H1 (cell line): ENCODE data around the gene SLC39A13. TPM values are rescaled to one million over a fixed set of nuclear protein-coding genes. Genes with fewer than 3 reads are reported as not detected.

Source experiments
- CTCF ChIA-PET: fragments of 300-600 bp; sonication (Branson Sonifier 250); formaldehyde crosslinking; loops from one replicate; lab custom pipeline; 2021; ENCODE audit not compliant: partially characterized antibody; lab: Charles Lee
- POLR2A ChIA-PET: fragments of 300-600 bp; sonication (Branson Sonifier 250); formaldehyde crosslinking; loops from one replicate; lab custom pipeline; 2021; ENCODE audit warnings: inconsistent platforms; ENCODE audit not compliant: partially characterized antibody; lab: Charles Lee
- DNase-seq, 2 experiments: peaks; one replicate each; pipeline versions ENCODE4 v3.0.0 to v3.0.0-alpha.2; 2010 to 2022; ENCODE audit warnings: low spot score in 2 of 2, low read depth in 1 of 2, mixed read lengths in 1 of 2
- FAIRE-seq: peaks from 2 replicates; lab custom pipeline; 2011; peaks lifted over from hg19 to GRCh38; lab: Jason Lieb, UNC
- H2AFZ ChIP-seq: 2 replicates; pipeline ENCODE4 v1.8.1; 2012; ENCODE audit warnings: low read length, inconsistent platforms
- H2AK5ac ChIP-seq: 2 replicates; pipeline ENCODE4 v1.6.1; 2013; ENCODE audit warnings: low read depth, low read length
- H2BK120ac ChIP-seq: replicated peaks from 2 replicates; pipeline ENCODE3; 2013; ENCODE audit warnings: low read depth, low read length, inconsistent platforms
- H2BK12ac ChIP-seq: 2 replicates; pipeline ENCODE4 v1.6.1; 2013; ENCODE audit warnings: low read depth, low read length
- H2BK15ac ChIP-seq: 2 replicates; pipeline ENCODE4 v1.6.1; 2013; ENCODE audit warnings: low read length
- H2BK20ac ChIP-seq: 2 replicates; pipeline ENCODE4 v1.6.1; 2013; ENCODE audit warnings: low read length
- H2BK5ac ChIP-seq: 2 replicates; pipeline ENCODE4 v1.6.1; 2013; ENCODE audit warnings: low read depth, low read length
- H3K14ac ChIP-seq: 2 replicates; pipeline ENCODE4 v1.6.1; 2013; ENCODE audit warnings: inconsistent platforms; ENCODE audit not compliant: insufficient read length
- H3K18ac ChIP-seq: 2 replicates; pipeline ENCODE4 v1.6.1; 2013; ENCODE audit warnings: low read length; ENCODE audit errors: extremely low read depth
- H3K23ac ChIP-seq: 2 replicates; pipeline ENCODE4 v1.6.1; 2013; ENCODE audit warnings: inconsistent platforms; ENCODE audit not compliant: insufficient read length
- H3K23me2 ChIP-seq: 2 replicates; pipeline ENCODE4 v1.6.1; 2013; ENCODE audit warnings: low read depth, low read length
- H3K27ac ChIP-seq: 2 replicates; pipeline ENCODE4 v1.6.1; 2011; ENCODE audit warnings: low read depth, low read length, inconsistent platforms
- H3K27me3 ChIP-seq, 4 experiments: replicated peaks in 1 of 4; 1 replicate in 1 of 4; 2 replicates in 3 of 4; pipeline versions ENCODE4 v1.6.1 to v1.8.1; 2011 to 2013; ENCODE audit warnings: low read length in 3 of 4, mild to moderate bottlenecking in 3 of 4, inconsistent platforms in 2 of 4, mixed read lengths in 2 of 4, moderate library complexity in 1 of 4; ENCODE audit not compliant: control insufficient read depth in 3 of 4, insufficient read depth in 3 of 4; ENCODE audit errors: extremely low read depth in 1 of 4
- H3K36me3 ChIP-seq, 4 experiments: 2 replicates each; pipeline versions ENCODE4 v1.6.1 to v1.8.1; 2011 to 2013; ENCODE audit warnings: mild to moderate bottlenecking in 4 of 4, low read length in 3 of 4, moderate library complexity in 2 of 4, control low read depth in 1 of 4, inconsistent platforms in 1 of 4; ENCODE audit not compliant: insufficient read depth in 4 of 4, control insufficient read depth in 2 of 4
- H3K4ac ChIP-seq: replicated peaks from 2 replicates; pipeline ENCODE3; 2013; ENCODE audit warnings: low read length, low read depth, mixed read lengths, inconsistent platforms; ENCODE audit not compliant: insufficient read length
- H3K4me1 ChIP-seq, 4 experiments: replicated peaks in 1 of 4; 1 replicate in 1 of 4; 2 replicates in 3 of 4; pipeline versions ENCODE4 v1.6.1 to v1.8.1; 2011 to 2013; ENCODE audit warnings: low read length in 3 of 4, inconsistent platforms in 2 of 4, mixed read lengths in 1 of 4; ENCODE audit not compliant: insufficient read depth in 4 of 4, control insufficient read depth in 3 of 4
- H3K4me2 ChIP-seq, 2 experiments: 2 replicates each; pipeline versions ENCODE4 v1.6.1 to v1.8.1; 2011 to 2013; ENCODE audit warnings: low read depth in 2 of 2, low read length in 2 of 2, control low read depth in 1 of 2, inconsistent platforms in 1 of 2, mild to moderate bottlenecking in 1 of 2; ENCODE audit not compliant: insufficient read depth in 1 of 2
- H3K4me3 ChIP-seq, 4 experiments: fragments of 200-600, 300-600 bp in 1 of 4; sonication (generic), shearing (Covaris generic), sonication (Bioruptor Twin) in 1 of 4; 2 replicates each; pipeline versions ENCODE4 v1.5.1 to v1.8.1; 2011 to 2016; ENCODE audit warnings: low read length in 4 of 4, low read depth in 3 of 4, control low read depth in 2 of 4, inconsistent platforms in 2 of 4, mild to moderate bottlenecking in 2 of 4, mixed read lengths in 1 of 4, moderate library complexity in 1 of 4; ENCODE audit not compliant: insufficient read depth in 2 of 4; ENCODE audit errors: extremely low read depth in 1 of 4
- H3K56ac ChIP-seq: replicated peaks from 2 replicates; pipeline ENCODE3; 2013; ENCODE audit warnings: low read depth, mild to moderate bottlenecking, mixed read lengths, low read length, inconsistent platforms; ENCODE audit not compliant: insufficient read length
- H3K79me1 ChIP-seq: 2 replicates; pipeline ENCODE4 v1.6.1; 2013; ENCODE audit warnings: low read depth, low read length, control low read depth
- H3K79me2 ChIP-seq, 2 experiments: 2 replicates each; pipeline versions ENCODE4 v1.6.1 to v1.8.1; 2012 to 2013; ENCODE audit warnings: low read length in 2 of 2, mild to moderate bottlenecking in 2 of 2, inconsistent platforms in 1 of 2; ENCODE audit not compliant: insufficient read depth in 2 of 2, control insufficient read depth in 1 of 2
- H3K9ac ChIP-seq, 4 experiments: replicated peaks in 1 of 4; 1 replicate in 1 of 4; 2 replicates in 3 of 4; pipeline versions ENCODE4 v1.6.1 to v1.8.1; 2011 to 2013; ENCODE audit warnings: low read depth in 3 of 4, low read length in 3 of 4, control low read depth in 2 of 4, mild to moderate bottlenecking in 2 of 4, moderate library complexity in 2 of 4, inconsistent platforms in 1 of 4; ENCODE audit errors: extremely low read depth in 1 of 4
- H3K9me3 ChIP-seq, 2 experiments: 2 replicates each; pipeline versions ENCODE4 v1.6.1 to v1.8.1; 2012 to 2013; ENCODE audit warnings: mild to moderate bottlenecking in 2 of 2, moderate library complexity in 2 of 2, control low read depth in 1 of 2, inconsistent platforms in 1 of 2, low read depth in 1 of 2, low read length in 1 of 2, mixed read lengths in 1 of 2; ENCODE audit not compliant: insufficient read depth in 2 of 2
- H4K20me1 ChIP-seq, 2 experiments: replicated peaks in 1 of 2; 2 replicates each; pipeline versions ENCODE3 to v1.8.1; 2011 to 2013; ENCODE audit warnings: inconsistent platforms in 2 of 2, low read length in 2 of 2, mild to moderate bottlenecking in 1 of 2; ENCODE audit not compliant: insufficient read depth in 2 of 2, control insufficient read depth in 1 of 2
- H4K5ac ChIP-seq: 2 replicates; pipeline ENCODE4 v1.6.1; 2013; ENCODE audit warnings: low read length, low read depth, mixed read lengths, inconsistent platforms; ENCODE audit not compliant: insufficient read length
- H4K8ac ChIP-seq: 2 replicates; pipeline ENCODE4 v1.8.0; 2013; ENCODE audit warnings: mild to moderate bottlenecking, moderate library complexity, low read length, inconsistent platforms; ENCODE audit not compliant: insufficient read depth; ENCODE audit errors: extremely low read depth
- H4K91ac ChIP-seq: replicated peaks from 2 replicates; pipeline ENCODE3; 2013; ENCODE audit warnings: low read length, mixed read lengths, inconsistent platforms; ENCODE audit not compliant: insufficient read length
- ASH2L ChIP-seq: fragments of 200-600, 300-600 bp; sonication (generic); IDR thresholded peaks from one replicate; pipeline ENCODE4 v1.7.1; 2017; ENCODE audit warnings: low read length
- CREB1 ChIP-seq: IDR thresholded peaks from 2 replicates; pipeline ENCODE4 v1.6.1; 2012; ENCODE audit warnings: inconsistent platforms
- EZH2 ChIP-seq: fragments of 200-600 bp; sonication (generic); IDR thresholded peaks from 2 replicates; pipeline ENCODE4 v1.7.1; 2012; ENCODE audit warnings: low read depth, mild to moderate bottlenecking, moderate library complexity, low read length, inconsistent platforms; ENCODE audit not compliant: severe bottlenecking
- FOSL1 ChIP-seq: IDR thresholded peaks from 2 replicates; pipeline ENCODE4 v1.6.1; 2011; ENCODE audit warnings: mild to moderate bottlenecking, low read depth, low read length, moderate library complexity; ENCODE audit not compliant: insufficient read depth
- GTF2F1 ChIP-seq: IDR thresholded peaks from 2 replicates; pipeline ENCODE4 v1.6.1; 2012; ENCODE audit warnings: low read depth, low read length, improper control_type of control experiment, borderline replicate concordance
- KDM4A ChIP-seq: IDR thresholded peaks from one replicate; pipeline ENCODE4 v1.7.1; 2012; ENCODE audit warnings: low read depth, mild to moderate bottlenecking, moderate library complexity, low read length, inconsistent platforms; ENCODE audit not compliant: severe bottlenecking
- NANOG ChIP-seq: IDR thresholded peaks from 2 replicates; pipeline ENCODE4 v1.6.1; 2011; ENCODE audit warnings: low read length, low read depth, mild to moderate bottlenecking, inconsistent platforms; ENCODE audit not compliant: insufficient read depth, poor library complexity, severe bottlenecking
- POLR2AphosphoS5 ChIP-seq: IDR thresholded peaks from 2 replicates; pipeline ENCODE4 v1.6.1; 2011; ENCODE audit warnings: low read depth, low read length
- POU5F1 ChIP-seq: IDR thresholded peaks from 2 replicates; pipeline ENCODE4 v1.6.1; 2011; ENCODE audit warnings: low read depth, mild to moderate bottlenecking, low read length, moderate library complexity
- RXRA ChIP-seq: IDR thresholded peaks from 2 replicates; pipeline ENCODE4 v1.6.1; 2011; ENCODE audit warnings: low read depth, mild to moderate bottlenecking, low read length, moderate library complexity; ENCODE audit not compliant: insufficient read depth
- SIN3A ChIP-seq, 2 experiments: IDR thresholded peaks in 1 of 2; conservative IDR thresholded peaks in 1 of 2; 2 replicates each; pipeline ENCODE4 v1.6.1; 2011 to 2012; ENCODE audit warnings: low read length in 2 of 2, improper control_type of control experiment in 1 of 2, low read depth in 1 of 2, mild to moderate bottlenecking in 1 of 2
- YY1 ChIP-seq: IDR thresholded peaks from 2 replicates; pipeline ENCODE4 v1.6.1; 2011; ENCODE audit warnings: low read depth, mild to moderate bottlenecking, low read length
- WGBS, 2 experiments: shearing (Covaris generic) in 1 of 2; methylation state at CpG; one replicate each; pipeline versions ENCODE4 v1.1.6 to v1.1.7; 2013 to 2015; ENCODE audit warnings: low lambda C conversion rate in 2 of 2, mixed read lengths in 2 of 2, inconsistent platforms in 1 of 2, low coverage in 1 of 2, missing lambda C conversion rate in 1 of 2; ENCODE audit not compliant: insufficient replicate concordance in 2 of 2, insufficient coverage in 1 of 2, insufficient read length in 1 of 2; ENCODE audit errors: extremely low coverage in 1 of 2, missing lambda C conversion rate in 1 of 2; 5-methylcytosine and 5-hydroxymethylcytosine counted together
- polyA plus RNA-seq, 7 experiments: library from polyadenylated mRNA; depleted of rRNA in 3 of 7; stranded (reverse) in 5 of 7; unstranded in 2 of 7; fragments of >200 nt in 5 of 7; fragments of 200-250 nt in 2 of 7; gene quantifications; 1 replicate in 5 of 7; 2 replicates in 1 of 7; 4 replicates in 1 of 7; pipeline versions ENCODE4 v1.2.1 to v1.2.3, GENCODE V29; 2011 to 2013; ENCODE audit warnings: missing spikeins in 2 of 7, mixed read lengths in 2 of 7
- total RNA-seq: library from RNA; stranded (reverse); fragmentation: NEBNext Ultra II Directional; extraction: Animal tissue kit (Norgen Biotek cat#: 25700); gene quantifications from 2 replicates; pipeline ENCODE4 v1.2.1, GENCODE V29; 2021

Gene SLC39A13
- total and polyA plus RNA-seq, 2 of the 8 experiments (the other 6 are each of a cell fraction or from before 2014, with no cell fraction given) = 23.2 to 30.0 TPM

DNA sequence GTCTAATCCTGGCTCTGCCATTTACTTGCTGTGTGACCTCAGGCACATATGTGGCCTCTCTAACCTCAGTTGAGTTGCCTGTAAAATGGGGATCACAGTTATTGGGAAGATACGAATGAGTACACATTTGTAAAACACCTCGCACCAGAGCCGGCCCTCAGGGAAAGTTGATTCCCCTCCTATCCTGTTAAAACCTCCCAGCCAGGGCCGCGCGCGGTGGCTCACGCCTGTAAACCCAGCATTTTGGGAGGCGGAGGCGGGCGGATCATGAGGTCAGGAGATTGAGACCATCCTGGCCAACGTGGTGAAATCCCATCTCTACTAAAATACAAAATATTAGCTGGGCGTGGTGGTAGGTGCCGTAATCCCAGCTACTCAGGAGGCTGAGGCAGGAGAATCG is 48.0 kb upstream of the SLC39A13 start:
- Histone ChIP-seq H4K91ac (no peak overlapping the region), H3K56ac (no peak overlapping the region), H3K4ac (no peak overlapping the region), H3K23ac (no peak overlapping the region), H3K9me3 (peaks cover 0 to 5% of the 10 kb centered on the region in 2 experiments; a peak in 1 of 4 replicates)
- WGBS, 2 experiments = 97% methylated on average over 15 of the region's 15 CpGs; no CpG with 5 or more reads in 1 of the 2 experiments
- CTCF ChIA-PET = interaction anchor here (1.1 to 2.3 kb wide), 5 partner anchors 12 to 126 kb away, joined by 3 to 7 read pairs (median 4); no protein-coding TSS in a partner anchor
- TF ChIP-seq KDM4A = no peak
- no peak for TF ChIP-seq RXRA
- no peak for TF ChIP-seq ASH2L
- TF ChIP-seq GTF2F1 = no peak
- no peak for TF ChIP-seq YY1
- TF ChIP-seq EZH2 = no peak
- no peak for TF ChIP-seq SIN3A (conservative IDR thresholded peaks at IDR 0.05 in 1 of 2, IDR thresholded peaks at IDR 0.05 in 1 of 2; ENCODE audit: low read depth in 1 of 2, low read length in 2 of 2)
- no peak for TF ChIP-seq CREB1
- TF ChIP-seq POU5F1 = no peak
- TF ChIP-seq FOSL1 = no peak
- no peak for TF ChIP-seq NANOG
- TF ChIP-seq POLR2AphosphoS5 = no peak
- TF ChIP-seq, all 59 proteins: peak for 0
- Histone ChIP-seq H4K8ac (no peak overlapping the region), H3K79me1 (0 out of 2 replicates have a peak, but pooled peaks cover 2% of the 10 kb centered on the region), H2AK5ac (no peak overlapping the region), H2BK120ac (no peak overlapping the region), H2AFZ (no peak overlapping the region), H3K27me3 (no peaks in the 10 kb centered on the region), H3K18ac (no peak overlapping the region), H3K79me2 (no peaks in the 10 kb centered on the region), H3K14ac (no peak overlapping the region), H2BK12ac (no peak overlapping the region), H3K4me3 (no peak overlapping the region), H3K27ac (no peak overlapping the region), H3K23me2 (peaks cover 16% of the 10 kb centered on the region), H3K4me1 (no peaks in the 10 kb centered on the region; a peak in 1 of 7 replicates), H3K9ac (no peak overlapping the region), H4K5ac (no peak overlapping the region), H2BK20ac (no peak overlapping the region), H2BK15ac (no peak overlapping the region), H4K20me1 (peaks cover 0 to 12% of the 10 kb centered on the region in 2 experiments), H2BK5ac (no peak overlapping the region), H3K36me3 (no peaks in the 10 kb centered on the region; a peak in 1 of 8 replicates), H3K4me2 (no peak overlapping the region)
- POLR2A ChIA-PET = interaction anchor here (1.2 kb wide), 1 partner anchor 39 kb away, joined by 5 read pairs; no protein-coding TSS in a partner anchor
- no peak for DNase-seq
- FAIRE-seq = no peak
